CD4-positive, alpha-beta T cell (primary cell): ENCODE results near the gene HIPK2. TPM values are rescaled to one million over a fixed set of nuclear protein-coding genes. Genes with fewer than 3 reads are reported as not detected.

Experiments
- ATAC-seq: fragments of 200-7000 bp; cut with Tn5 transposase; one replicate; pipeline ENCODE4 v1.10.0; 2022; ENCODE audit warnings: mild to moderate bottlenecking; ENCODE audit not compliant: poor library complexity
- CTCF ChIA-PET: fragments of 350-600 bp; sonication (Branson Sonifier 250); formaldehyde crosslinking; loops from one replicate; lab custom pipeline; 2021; ENCODE audit warnings: antibody characterized with exemption, inconsistent platforms; lab: Charles Lee
- POLR2A ChIA-PET: fragments of 350-600 bp; sonication (Branson Sonifier 250); formaldehyde crosslinking; loops from one replicate; lab custom pipeline; 2021; ENCODE audit warnings: antibody characterized with exemption, inconsistent platforms; lab: Charles Lee
- DNase-seq, 14 experiments: peaks; one replicate each; pipeline ENCODE4 v3.0.0-alpha.2; 2013 to 2020; ENCODE audit warnings: mixed read lengths in 2 of 14
- H3K27ac ChIP-seq, 2 donors: one replicate each; pipeline versions ENCODE4 v1.5.1 to v1.7.0; 2013; ENCODE audit warnings: low read length in 2 of 2, low read depth in 1 of 2, mild to moderate bottlenecking in 1 of 2
- H3K27me3 ChIP-seq, 2 experiments: 1 replicate in 1 of 2; 2 replicates in 1 of 2; pipeline versions ENCODE4 v1.6.1 to v1.7.0; 2013; ENCODE audit warnings: low read length in 2 of 2, control low read depth in 1 of 2, mild to moderate bottlenecking in 1 of 2, moderate library complexity in 1 of 2; ENCODE audit not compliant: insufficient read depth in 2 of 2, control insufficient read depth in 1 of 2
- H3K36me3 ChIP-seq: one replicate; pipeline ENCODE4 v1.6.1; 2013; ENCODE audit warnings: low read length, control low read depth; ENCODE audit not compliant: insufficient read depth
- H3K4me1 ChIP-seq: one replicate; pipeline ENCODE4 v1.6.1; 2013; ENCODE audit warnings: low read length, control low read depth; ENCODE audit not compliant: insufficient read depth
- H3K4me3 ChIP-seq: one replicate; pipeline ENCODE4 v1.5.1; 2013; ENCODE audit warnings: mild to moderate bottlenecking, low read length, moderate library complexity
- H3K9me3 ChIP-seq, 2 experiments: 1 replicate in 1 of 2; 2 replicates in 1 of 2; pipeline versions ENCODE4 v1.6.1 to v1.7.0; 2013; ENCODE audit warnings: low read length in 2 of 2, mild to moderate bottlenecking in 2 of 2, control low read depth in 1 of 2, moderate library complexity in 1 of 2; ENCODE audit not compliant: control insufficient read depth in 1 of 2, insufficient read depth in 1 of 2
- H3K27ac Mint-ChIP-seq: one replicate; pipeline ENCODE4 v1.8.0; 2020; ENCODE audit warnings: mixed read lengths
- H3K27me3 Mint-ChIP-seq: one replicate; pipeline ENCODE4 v1.8.0; 2021; ENCODE audit warnings: mixed read lengths
- H3K36me3 Mint-ChIP-seq: one replicate; pipeline ENCODE4 v1.8.0; 2021; ENCODE audit warnings: low read depth, mixed read lengths
- H3K4me1 Mint-ChIP-seq: one replicate; pipeline ENCODE4 v1.8.0; 2021; ENCODE audit warnings: low read depth, mixed read lengths
- H3K4me3 Mint-ChIP-seq: one replicate; pipeline ENCODE4 v1.8.0; 2020; ENCODE audit warnings: mild to moderate bottlenecking, mixed read lengths
- H3K9me3 Mint-ChIP-seq: one replicate; pipeline ENCODE4 v1.8.0; 2020; ENCODE audit warnings: mixed read lengths
- intact Hi-C, 2 experiments: fragments of 100-400 bp; cut with DNase I in 1 of 2; cut with micrococcal nuclease in 1 of 2; formaldehyde crosslinking; loops; one replicate each; pipeline versions ENCODE4 v1.15.1 to v1.9.0; 2023 to 2025; cut with DNase I, micrococcal nuclease
- total RNA-seq, 174 experiments: library from RNA in 2 of 174; stranded (reverse) in 2 of 174; gene quantifications; one replicate each; pipeline ENCODE4 v1.2.3 and lab custom pipeline; 2021 to 2026
- TF ChIP-seq, protein P1 (sequence below): fragments of 200-600 bp; IDR thresholded peaks from one replicate; pipeline ENCODE4 v1.8.0; 2022; ENCODE audit warnings: antibody characterized with exemption, mild to moderate bottlenecking

Gene HIPK2
- total RNA-seq, 2 experiments from 2014 or later, result 36.5 to 37.0 TPM

DNA sequence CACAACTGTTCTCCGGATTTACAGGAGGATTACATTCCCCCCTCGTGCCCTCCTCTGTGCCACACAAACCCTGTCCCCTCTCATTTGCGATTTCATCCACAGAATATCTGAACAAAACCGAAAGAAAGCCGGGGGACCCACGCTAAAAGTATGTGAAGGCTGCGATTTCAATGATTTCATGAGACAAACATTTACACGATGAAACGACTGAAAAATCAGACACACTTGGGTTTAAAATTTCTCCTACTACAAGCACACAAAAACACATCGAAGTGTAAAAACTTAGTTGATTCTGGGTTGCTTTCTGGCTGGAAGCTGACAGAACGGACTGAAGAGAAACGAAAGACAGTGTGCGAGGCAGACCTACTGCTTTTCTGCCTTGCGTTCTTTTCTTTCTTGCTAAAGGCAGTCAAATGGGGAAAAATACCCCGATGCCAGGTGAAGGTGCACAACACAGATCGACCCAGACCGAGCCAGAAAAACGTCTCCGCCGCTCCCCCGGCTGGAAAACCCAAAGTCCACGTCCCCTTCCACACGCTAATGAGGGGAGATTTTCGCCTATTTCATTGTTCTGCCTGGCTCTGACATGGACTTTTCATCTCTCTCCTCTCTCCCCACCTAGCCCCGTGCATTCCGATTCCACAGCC, 1.2 kb downstream of the HIPK2 start:
- ATAC-seq, result peak; percentile 15

DNA sequence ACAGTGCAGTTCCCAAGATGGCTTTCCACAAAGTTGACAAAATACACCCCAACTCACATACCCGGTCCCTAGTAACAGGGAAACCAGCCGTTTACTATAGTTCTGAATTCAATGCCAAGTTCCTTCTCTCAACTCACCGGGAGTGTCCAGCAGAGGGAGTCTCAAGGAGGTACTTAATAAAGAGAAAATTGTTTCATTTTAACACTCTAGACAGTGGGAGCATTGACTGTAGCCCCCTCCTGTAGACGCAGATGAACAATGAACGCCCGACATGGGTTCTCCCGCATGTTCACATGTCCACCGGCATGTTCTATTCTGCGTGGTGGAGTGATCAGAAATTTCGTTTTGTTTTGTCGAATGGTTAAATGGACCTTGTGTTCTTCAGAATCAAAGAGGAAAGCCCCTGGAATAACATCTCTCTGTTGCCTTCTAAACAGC, 1.9 kb downstream of the HIPK2 start:
- peaks cover 43% of the 10 kb centered on the region for H3K4me1 ChIP-seq
- peak; percentile 26 for ATAC-seq
- H3K27me3 Mint-ChIP-seq, result no peaks in the 10 kb centered on the region

More for the DNA sequence above, 1.2 kb downstream of the HIPK2 start:
- Mint-ChIP-seq H3K27me3 (no peaks in the 10 kb centered on the region), H3K36me3 (peaks cover 27% of the 10 kb centered on the region), H3K9me3 (no peaks in the 10 kb centered on the region), H3K27ac (peak overlapping the region; percentile 92), H3K4me1 (peaks cover 61% of the 10 kb centered on the region), H3K4me3 (peak overlapping the region; percentile 98)
- peaks cover 39% of the 10 kb centered on the region for H3K4me1 ChIP-seq
- no peaks in the 10 kb centered on the region for H3K9me3 ChIP-seq
- peak overlapping the region; percentile 71 to 80 for H3K27ac ChIP-seq
- peak overlapping the region; percentile 87 for H3K4me3 ChIP-seq
- intact Hi-C loops, result loop anchor here (1.0 to 10.0 kb wide), 7 partner anchors 8 to 618 kb away; partner anchors contain the start of gene SLC37A3 (in 1 of the 2)
- H3K36me3 ChIP-seq, result no peaks in the 10 kb centered on the region
- peak in 6 of 14 experiments; percentile 9 to 67 (median 42) for DNase-seq
- ChIA-PET CTCF (interaction anchor here (1.4 kb wide), 1 partner anchor 130 kb away, joined by 5 read pairs; no protein-coding TSS in a partner anchor), POLR2A (interaction anchor here (0.8 to 3.4 kb wide), 6 partner anchors 9 to 149 kb away, joined by 3 to 41 read pairs (median 5); no protein-coding TSS in a partner anchor)
- TF ChIP-seq, protein P1, sequence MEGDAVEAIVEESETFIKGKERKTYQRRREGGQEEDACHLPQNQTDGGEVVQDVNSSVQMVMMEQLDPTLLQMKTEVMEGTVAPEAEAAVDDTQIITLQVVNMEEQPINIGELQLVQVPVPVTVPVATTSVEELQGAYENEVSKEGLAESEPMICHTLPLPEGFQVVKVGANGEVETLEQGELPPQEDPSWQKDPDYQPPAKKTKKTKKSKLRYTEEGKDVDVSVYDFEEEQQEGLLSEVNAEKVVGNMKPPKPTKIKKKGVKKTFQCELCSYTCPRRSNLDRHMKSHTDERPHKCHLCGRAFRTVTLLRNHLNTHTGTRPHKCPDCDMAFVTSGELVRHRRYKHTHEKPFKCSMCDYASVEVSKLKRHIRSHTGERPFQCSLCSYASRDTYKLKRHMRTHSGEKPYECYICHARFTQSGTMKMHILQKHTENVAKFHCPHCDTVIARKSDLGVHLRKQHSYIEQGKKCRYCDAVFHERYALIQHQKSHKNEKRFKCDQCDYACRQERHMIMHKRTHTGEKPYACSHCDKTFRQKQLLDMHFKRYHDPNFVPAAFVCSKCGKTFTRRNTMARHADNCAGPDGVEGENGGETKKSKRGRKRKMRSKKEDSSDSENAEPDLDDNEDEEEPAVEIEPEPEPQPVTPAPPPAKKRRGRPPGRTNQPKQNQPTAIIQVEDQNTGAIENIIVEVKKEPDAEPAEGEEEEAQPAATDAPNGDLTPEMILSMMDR, result no peak
- H3K27me3 ChIP-seq, result no peaks in the 10 kb centered on the region

DNA sequence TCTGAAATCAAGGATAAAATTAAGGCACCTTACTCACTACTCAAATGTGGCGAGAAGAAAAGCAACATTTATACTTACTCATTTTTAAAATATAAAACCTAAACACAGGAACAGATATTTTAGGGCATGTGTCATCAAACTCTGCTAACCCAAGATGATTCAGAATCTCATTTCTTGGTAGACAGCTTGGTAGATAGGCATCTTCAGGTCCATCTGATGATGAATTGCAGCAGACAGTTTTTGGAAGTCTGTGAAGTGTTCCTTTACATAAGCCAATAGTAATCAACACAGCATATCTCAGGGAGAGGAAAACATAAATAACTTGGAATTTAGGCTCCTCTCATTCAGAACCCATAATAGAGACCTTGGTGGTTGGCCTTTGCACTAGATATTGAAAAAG, 3.4 kb downstream of the HIPK2 start:
- no peaks in the 10 kb centered on the region for H3K9me3 Mint-ChIP-seq
- ChIA-PET CTCF (no interaction called here), POLR2A (no interaction called here)
- intact Hi-C loops, result loop anchor here in 1 of 2 experiments (5.0 to 10.0 kb wide), 4 partner anchors 127 to 620 kb away; partner anchors contain the start of gene SLC37A3
- DNase-seq (no peak), ATAC-seq (no peak)
- H3K9me3 ChIP-seq, result no peaks in the 10 kb centered on the region
- H3K27me3 Mint-ChIP-seq, result no peaks in the 10 kb centered on the region
- H3K27me3 ChIP-seq, result no peaks in the 10 kb centered on the region
- H3K36me3 ChIP-seq, result no peaks in the 10 kb centered on the region
- TF ChIP-seq, protein P1, result no peak
- peaks cover 34% of the 10 kb centered on the region for H3K36me3 Mint-ChIP-seq
- H3K4me1 Mint-ChIP-seq, result peaks cover 81% of the 10 kb centered on the region
- peak overlapping the region; percentile 92 for H3K27ac Mint-ChIP-seq
- H3K4me3 Mint-ChIP-seq, result peak overlapping the region; percentile 98
- no peak overlapping the region for H3K4me3 ChIP-seq
- H3K4me1 ChIP-seq, result peaks cover 47% of the 10 kb centered on the region
- H3K27ac ChIP-seq, result no peak overlapping the region

More for the DNA sequence above, 1.9 kb downstream of the HIPK2 start:
- TF ChIP-seq, protein P1, result peak; percentile 68
- H3K9me3 Mint-ChIP-seq, result no peaks in the 10 kb centered on the region
- intact Hi-C loops, result loop anchor here (1.0 to 10.0 kb wide), 7 partner anchors 8 to 619 kb away; partner anchors contain the start of gene SLC37A3 (in 1 of the 2)
- peak; percentile 35 to 81 (median 46) for DNase-seq
- no peaks in the 10 kb centered on the region for H3K27me3 ChIP-seq
- peaks cover 68% of the 10 kb centered on the region for H3K4me1 Mint-ChIP-seq
- no peaks in the 10 kb centered on the region for H3K36me3 ChIP-seq
- peak overlapping the region; percentile 98 for H3K4me3 Mint-ChIP-seq
- peak overlapping the region; percentile 92 for H3K27ac Mint-ChIP-seq
- H3K27ac ChIP-seq, result peak overlapping the region; percentile 71 to 80
- H3K36me3 Mint-ChIP-seq, result peaks cover 34% of the 10 kb centered on the region
- H3K4me3 ChIP-seq, result peak overlapping the region; percentile 87
- ChIA-PET CTCF (no interaction called here), POLR2A (no interaction called here)
- H3K9me3 ChIP-seq, result no peaks in the 10 kb centered on the region
